ENCODE measurements around the gene CAMK1D.
"Not testable (repeated sequence)": the region's sequence is repeated elsewhere in the genome, so short reads cannot be mapped to it uniquely, and the experiment has no call there.

Gene CAMK1D

GRCh38 chr10:12332572-12333379, 16.6 kb upstream of the CAMK1D start:
- H3K9ac ChIP-seq (ENCODE audit: low read length) = no peak overlapping the region

GRCh38 chr10:12333380-12334185, 15.8 kb upstream of the CAMK1D start:
- H2AFZ ChIP-seq (ENCODE audit: low read length) = no peak overlapping the region
- no peak overlapping the region for H3K27ac ChIP-seq (ENCODE audit: low read depth, low read length, poor library complexity, severe bottlenecking)
- H3K27me3 ChIP-seq (ENCODE audit: insufficient read depth, low read length) = no peaks in the 10 kb centered on the region; the same call in 1 of the 2 replicates
- no peaks in the 10 kb centered on the region for H3K9me3 ChIP-seq (ENCODE audit: low read length)
- H3K4me1 ChIP-seq (ENCODE audit: insufficient read depth, low read length, severe bottlenecking) = no peaks in the 10 kb centered on the region
- H3K79me2 ChIP-seq (ENCODE audit: insufficient read depth, low read length) = no peaks in the 10 kb centered on the region
- no peaks in the 10 kb centered on the region for H4K20me1 ChIP-seq (ENCODE audit: insufficient read depth, low read length)
- H3K9me2 ChIP-seq (ENCODE audit: low read depth, low read length) = no peaks in the 10 kb centered on the region
- H3K4me3 ChIP-seq (ENCODE audit: low read depth, low read length, poor library complexity, severe bottlenecking) = no peak overlapping the region
- no peak overlapping the region for H3K9ac ChIP-seq (ENCODE audit: low read length)
- no peak overlapping the region for H3K4me2 ChIP-seq (ENCODE audit: low read length)
- TF ChIP-seq CTCF (IDR thresholded peaks at IDR 0.05; ENCODE audit: low read length) = no peak
- TF ChIP-seq EZH2 (IDR thresholded peaks at IDR 0.05; ENCODE audit: borderline replicate concordance, low read length) = no peak
- H3K36me3 ChIP-seq (ENCODE audit: insufficient read depth, low read length) = no peaks in the 10 kb centered on the region
- no peaks in the 10 kb centered on the region for H3F3A ChIP-seq (ENCODE audit: insufficient read depth, low read length)

More at GRCh38 chr10:12332572-12333379, 16.6 kb upstream of the CAMK1D start:
- H3K4me3 ChIP-seq (ENCODE audit: low read depth, low read length, poor library complexity, severe bottlenecking) = no peak overlapping the region
- H4K20me1 ChIP-seq (ENCODE audit: insufficient read depth, low read length) = no peaks in the 10 kb centered on the region
- no peaks in the 10 kb centered on the region for H3K9me3 ChIP-seq (ENCODE audit: low read length)
- H3K27me3 ChIP-seq (ENCODE audit: insufficient read depth, low read length) = no peaks in the 10 kb centered on the region; the same call in 1 of the 2 replicates
- no peak overlapping the region for H3K4me2 ChIP-seq (ENCODE audit: low read length)
- no peak overlapping the region for H3K27ac ChIP-seq (ENCODE audit: low read depth, low read length, poor library complexity, severe bottlenecking)
- no peaks in the 10 kb centered on the region for H3F3A ChIP-seq (ENCODE audit: insufficient read depth, low read length)
- no peak for TF ChIP-seq CTCF (IDR thresholded peaks at IDR 0.05; ENCODE audit: low read length)
- no peak for TF ChIP-seq EZH2 (IDR thresholded peaks at IDR 0.05; ENCODE audit: borderline replicate concordance, low read length)
- H3K4me1 ChIP-seq (ENCODE audit: insufficient read depth, low read length, severe bottlenecking) = no peaks in the 10 kb centered on the region
- no peaks in the 10 kb centered on the region for H3K36me3 ChIP-seq (ENCODE audit: insufficient read depth, low read length)
- H3K79me2 ChIP-seq (ENCODE audit: insufficient read depth, low read length) = no peaks in the 10 kb centered on the region
- H2AFZ ChIP-seq (ENCODE audit: low read length) = no peak overlapping the region
- H3K9me2 ChIP-seq (ENCODE audit: low read depth, low read length) = no peaks in the 10 kb centered on the region

- Histone ChIP-seq H3K27me3 (ENCODE audit: insufficient read depth, low read length) (no peaks in the 10 kb centered on the region; the same call in 1 of the 2 replicates), H4K20me1 (ENCODE audit: insufficient read depth, low read length) (no peaks in the 10 kb centered on the region), H3K4me1 (ENCODE audit: insufficient read depth, low read length, severe bottlenecking) (no peaks in the 10 kb centered on the region), H2AFZ (ENCODE audit: low read length) (no peak overlapping the region), H3K4me2 (ENCODE audit: low read length) (no peak overlapping the region), H3K79me2 (ENCODE audit: insufficient read depth, low read length) (no peaks in the 10 kb centered on the region), H3K4me3 (ENCODE audit: low read depth, low read length, poor library complexity, severe bottlenecking) (no peak overlapping the region), H3K36me3 (ENCODE audit: insufficient read depth, low read length) (no peaks in the 10 kb centered on the region), H3K9me2 (ENCODE audit: low read depth, low read length) (no peaks in the 10 kb centered on the region), H3K9ac (ENCODE audit: low read length) (no peak overlapping the region), H3K27ac (ENCODE audit: low read depth, low read length, poor library complexity, severe bottlenecking) (no peak overlapping the region), H3F3A (ENCODE audit: insufficient read depth, low read length) (no peaks in the 10 kb centered on the region), H3K9me3 (ENCODE audit: low read length) (no peaks in the 10 kb centered on the region)
- no peak for TF ChIP-seq CTCF (IDR thresholded peaks at IDR 0.05; ENCODE audit: low read length)
- no peak for TF ChIP-seq EZH2 (IDR thresholded peaks at IDR 0.05; ENCODE audit: borderline replicate concordance, low read length)
Measured at GRCh38 chr10:12334186-12334530, 15.2 kb upstream of the CAMK1D start.

GRCh38 chr10:12335169-12335568, 14.2 kb upstream of the CAMK1D start:
- H4K20me1 ChIP-seq (ENCODE audit: insufficient read depth, low read length); H3F3A ChIP-seq (ENCODE audit: insufficient read depth, low read length); H2AFZ ChIP-seq (ENCODE audit: low read length); H3K27ac ChIP-seq (ENCODE audit: low read depth, low read length, poor library complexity, severe bottlenecking); H3K4me2 ChIP-seq (ENCODE audit: low read length); H3K9ac ChIP-seq (ENCODE audit: low read length); H3K9me3 ChIP-seq (ENCODE audit: low read length); H3K4me1 ChIP-seq (ENCODE audit: insufficient read depth, low read length, severe bottlenecking); H3K36me3 ChIP-seq (ENCODE audit: insufficient read depth, low read length); H3K9me2 ChIP-seq (ENCODE audit: low read depth, low read length); H3K79me2 ChIP-seq (ENCODE audit: insufficient read depth, low read length); H3K4me3 ChIP-seq (ENCODE audit: low read depth, low read length, poor library complexity, severe bottlenecking); H3K27me3 ChIP-seq (ENCODE audit: insufficient read depth, low read length): not testable (repeated sequence)
